HG02763 (cell line): Measurements from ENCODE around the gene AGO4.
"Not testable (repeated sequence)": the region's sequence is repeated elsewhere in the genome, so short reads cannot be mapped to it uniquely, and the experiment has no call there.

Experiments used
- ATAC-seq: cut with Tn5 transposase; IDR thresholded peaks from one replicate; pipeline ENCODE4 v1.9.1; 2021; ENCODE audit warnings: mild to moderate bottlenecking, moderate library complexity; ENCODE audit not compliant: unreplicated experiment

Gene AGO4

DNA sequence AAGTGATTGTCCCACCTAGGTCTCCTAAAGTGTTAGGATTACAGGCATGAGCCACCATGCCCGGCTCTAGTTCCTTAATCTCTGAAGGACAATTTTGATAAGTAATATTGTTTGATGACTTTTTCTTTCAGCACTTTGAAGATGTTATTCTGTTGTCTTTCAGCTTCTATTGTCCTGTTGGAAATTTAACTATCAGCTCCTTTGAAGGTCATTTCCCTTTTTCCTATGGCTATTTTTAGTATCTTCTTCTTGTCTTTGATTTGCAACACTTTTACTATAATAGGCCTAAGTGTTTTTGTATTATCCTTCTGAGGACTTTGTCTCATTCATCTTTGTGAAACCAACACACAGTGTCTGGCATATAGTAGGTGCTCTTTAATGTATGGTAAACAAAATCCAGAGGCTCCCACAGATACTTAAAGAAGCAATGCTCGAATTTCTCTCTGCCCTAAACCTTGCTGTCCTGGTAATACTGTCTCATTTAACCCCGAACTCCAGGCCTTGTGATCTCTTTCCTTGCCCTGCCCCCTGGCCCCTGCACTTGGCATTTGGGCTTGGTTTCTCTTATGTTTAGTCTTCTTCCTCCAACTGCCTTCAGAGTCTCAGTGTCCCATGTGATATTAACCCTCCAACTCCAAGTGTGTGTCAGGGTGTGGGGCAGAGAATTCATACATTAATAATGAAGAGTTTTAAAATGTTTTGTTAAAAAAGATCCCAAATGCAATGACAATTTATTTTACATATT is 56.2 kb downstream of the AGO4 start:
- ATAC-seq: no peak

DNA sequence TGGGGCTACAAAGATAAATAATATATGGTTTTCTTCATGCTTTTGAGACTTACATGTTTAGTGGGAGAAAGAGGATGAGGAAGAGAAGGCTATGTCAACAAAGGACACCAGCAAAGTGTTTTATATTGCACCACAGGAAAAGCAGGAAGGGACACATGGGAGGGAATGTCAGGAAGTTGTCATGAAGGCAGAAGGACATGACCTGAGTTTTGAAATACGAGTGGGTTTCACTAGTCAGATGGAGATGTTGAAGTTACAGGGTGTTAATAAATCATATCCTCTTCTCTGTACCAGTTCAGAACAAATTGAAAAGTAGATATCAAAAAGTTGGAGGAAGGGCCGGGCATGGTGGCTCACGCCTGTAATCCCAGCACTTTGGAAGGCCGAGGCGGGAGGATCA is 57.0 kb downstream of the AGO4 start:
- no peak for ATAC-seq

DNA sequence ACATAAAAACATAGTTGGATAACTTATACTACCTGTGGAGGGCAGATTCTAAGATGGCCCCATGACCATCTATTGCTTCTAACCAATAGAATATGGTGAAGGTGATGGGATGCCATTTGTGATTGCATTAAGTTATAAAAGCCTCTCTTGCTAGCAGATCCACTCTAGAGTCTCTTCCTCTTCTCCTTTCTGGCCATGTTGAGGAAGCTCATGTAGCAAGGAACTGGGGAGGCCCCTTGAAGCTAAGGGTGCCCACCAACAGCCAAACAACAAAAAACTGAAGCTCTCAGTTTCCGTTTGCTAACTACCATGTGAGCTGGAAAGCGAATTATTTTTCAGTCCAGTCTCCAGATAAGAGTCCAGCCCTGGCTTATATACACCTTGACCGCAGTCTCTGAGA is 59.2 kb downstream of the AGO4 start:
- no peak for ATAC-seq

DNA sequence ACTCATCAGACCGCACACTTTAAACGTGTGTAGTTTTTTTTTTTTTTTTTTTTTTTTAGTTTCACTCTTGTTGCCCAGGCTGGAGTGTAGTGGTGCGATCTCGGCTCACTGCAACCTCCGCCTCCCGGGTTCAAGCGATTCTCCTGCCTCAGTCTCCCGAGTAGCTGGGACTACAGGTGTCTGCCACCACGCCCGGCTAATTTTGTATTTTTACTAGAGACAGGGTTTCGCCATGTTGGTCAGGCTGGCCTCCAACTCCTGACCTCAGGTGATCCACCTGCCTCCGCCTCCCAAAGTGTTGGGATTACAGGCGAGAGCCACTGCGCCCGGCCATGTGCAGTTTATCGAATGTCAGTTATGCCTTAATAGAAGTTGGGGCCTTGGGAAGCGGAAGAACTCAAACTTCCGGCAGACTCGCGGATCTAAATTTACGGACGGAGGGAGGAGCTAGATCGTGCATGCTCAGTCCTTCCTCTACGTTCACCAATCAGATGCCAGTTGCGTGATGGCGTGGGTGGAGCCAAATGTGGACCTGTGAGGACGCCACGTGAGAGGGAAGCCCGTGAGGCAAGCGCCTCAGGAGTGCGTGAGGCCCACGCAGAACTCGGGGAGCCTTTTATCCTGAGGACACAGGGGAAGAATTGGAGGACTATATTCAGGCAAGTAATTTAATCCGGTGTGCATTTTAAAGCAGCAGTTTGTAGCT is 61.6 kb downstream of the AGO4 start:
- ATAC-seq: not testable (repeated sequence)

DNA sequence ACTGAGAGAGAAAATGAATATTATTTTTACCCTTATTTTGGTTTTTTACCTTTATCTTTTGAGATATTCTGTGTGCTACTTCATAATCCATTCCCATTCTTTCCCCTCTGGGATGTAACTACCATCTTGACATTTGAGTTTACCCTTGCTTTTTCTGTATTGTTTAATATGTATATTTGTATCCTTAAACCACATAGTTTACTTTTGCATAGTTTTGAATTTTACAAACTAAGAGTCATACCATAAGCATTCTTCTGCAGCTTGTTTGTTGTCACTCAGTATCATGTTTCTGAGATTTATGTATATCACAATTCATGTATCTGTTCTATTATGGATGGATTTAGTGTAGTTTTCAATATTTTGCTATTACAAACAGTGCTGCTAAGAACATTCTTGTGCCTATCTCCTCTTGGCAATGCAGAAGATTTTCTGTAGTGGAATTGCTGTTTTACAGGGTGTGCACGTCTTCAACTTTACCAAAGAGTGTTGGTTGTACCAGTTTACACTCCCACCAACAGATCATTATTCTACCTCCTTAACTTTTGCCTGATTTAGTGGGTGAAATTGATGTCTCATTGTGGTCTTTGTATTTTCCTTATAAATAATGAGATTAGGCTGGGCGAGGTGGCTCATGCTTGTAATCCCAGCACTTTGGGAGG is 63.0 kb downstream of the AGO4 start:
- no peak for ATAC-seq

DNA sequence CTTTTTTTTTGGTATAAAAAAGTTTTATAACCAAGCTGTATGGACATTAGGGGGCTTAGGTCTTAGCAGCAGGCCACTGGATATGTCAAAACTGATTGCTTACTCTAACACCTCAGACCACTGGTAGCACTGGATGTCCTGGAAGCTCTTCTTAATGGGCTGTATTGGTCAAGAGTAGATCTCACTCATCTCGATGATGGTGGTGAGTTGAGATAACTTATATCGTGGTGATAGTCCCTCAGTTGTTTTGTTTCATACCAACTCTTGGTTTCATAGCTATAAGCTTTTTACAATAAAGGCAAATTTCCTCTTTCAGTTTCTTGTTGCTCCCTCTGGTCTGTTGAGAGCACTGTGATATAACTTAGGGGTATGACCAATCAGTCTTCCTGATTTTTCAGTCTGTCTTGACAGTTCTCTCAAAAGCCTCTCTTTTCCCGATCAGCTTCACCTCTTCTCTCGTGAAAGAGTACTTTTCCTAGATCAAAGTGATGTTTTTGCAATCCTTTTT is 65.5 kb downstream of the AGO4 start:
- ATAC-seq: no peak

DNA sequence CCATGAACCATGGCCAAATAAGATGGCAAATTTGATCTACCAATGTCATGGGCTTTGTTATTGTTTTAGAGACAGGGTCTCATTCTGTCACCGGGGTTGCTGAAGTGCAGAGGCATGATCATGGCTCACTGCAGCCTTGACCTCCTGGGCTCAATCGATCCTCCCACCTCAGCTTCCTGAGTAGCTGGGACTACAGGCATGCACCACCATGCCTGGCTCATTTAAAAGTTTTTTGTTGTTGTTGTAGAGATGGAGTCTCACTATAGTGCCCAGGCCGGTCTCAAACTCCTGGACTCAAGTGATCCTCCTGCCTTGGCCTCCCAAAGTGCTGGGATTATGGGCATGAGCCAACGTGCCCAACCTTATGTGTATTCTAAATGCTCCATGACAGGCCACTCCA is 66.3 kb downstream of the AGO4 start:
- ATAC-seq: not testable (repeated sequence)

DNA sequence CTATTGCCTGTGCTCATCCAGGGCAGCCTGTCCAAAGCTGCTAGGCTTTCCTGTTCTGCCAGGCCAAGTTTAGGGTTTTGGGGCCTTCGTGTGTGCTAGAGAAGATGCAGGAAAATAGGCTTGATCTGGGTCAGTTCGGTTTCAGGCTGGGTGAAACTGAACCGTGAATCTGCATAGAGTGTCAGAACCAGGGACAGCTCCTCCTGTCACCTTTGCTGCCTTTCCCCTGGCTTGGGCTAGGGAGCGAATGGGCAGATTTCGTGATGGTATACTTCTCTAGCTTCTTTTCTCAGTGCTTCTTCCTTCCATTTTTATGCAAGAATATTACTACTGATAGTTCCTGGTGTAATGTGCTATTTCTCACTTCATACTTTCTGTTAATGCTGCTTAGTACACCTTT is 69.2 kb downstream of the AGO4 start:
- no peak for ATAC-seq

DNA sequence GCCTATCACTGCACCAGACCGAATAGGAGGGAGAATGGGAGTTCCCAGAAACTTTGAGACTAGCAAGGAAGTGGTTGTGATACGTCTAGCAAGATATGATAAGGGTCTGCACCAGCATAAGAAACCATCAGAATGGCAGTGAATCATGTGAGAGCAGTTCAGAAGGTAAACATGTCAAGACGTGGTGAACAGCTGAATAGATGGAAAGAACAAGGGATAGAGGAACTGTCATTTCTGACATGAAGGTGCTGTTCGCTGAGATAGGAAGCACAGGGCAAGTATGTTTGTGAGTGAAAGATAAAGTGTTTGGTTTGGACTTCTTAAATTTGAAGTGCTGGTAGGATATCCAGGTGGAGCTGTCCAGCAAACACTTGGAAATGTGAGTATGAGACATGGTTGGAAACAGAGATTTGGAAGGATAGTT is 74.0 kb downstream of the AGO4 start:
- no peak for ATAC-seq

DNA sequence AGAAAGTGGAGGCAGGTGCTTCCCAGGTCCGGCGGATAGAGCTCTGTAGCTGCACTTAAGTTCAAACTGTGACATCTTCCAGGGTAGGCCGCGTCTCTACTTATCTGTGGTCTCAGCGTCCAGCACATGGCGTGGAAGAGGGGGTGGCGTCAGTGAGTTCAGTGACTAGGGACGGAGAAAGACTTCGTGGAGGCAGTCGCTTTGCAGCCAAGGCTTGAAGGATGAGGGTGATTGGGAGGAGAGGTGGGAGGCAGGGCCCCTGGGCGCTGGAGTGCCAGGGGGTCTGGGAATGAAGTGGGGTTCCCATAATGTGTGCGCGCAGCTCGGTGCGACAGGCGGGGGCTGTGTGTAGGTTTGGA is 74.7 kb downstream of the AGO4 start:
- no peak for ATAC-seq

DNA sequence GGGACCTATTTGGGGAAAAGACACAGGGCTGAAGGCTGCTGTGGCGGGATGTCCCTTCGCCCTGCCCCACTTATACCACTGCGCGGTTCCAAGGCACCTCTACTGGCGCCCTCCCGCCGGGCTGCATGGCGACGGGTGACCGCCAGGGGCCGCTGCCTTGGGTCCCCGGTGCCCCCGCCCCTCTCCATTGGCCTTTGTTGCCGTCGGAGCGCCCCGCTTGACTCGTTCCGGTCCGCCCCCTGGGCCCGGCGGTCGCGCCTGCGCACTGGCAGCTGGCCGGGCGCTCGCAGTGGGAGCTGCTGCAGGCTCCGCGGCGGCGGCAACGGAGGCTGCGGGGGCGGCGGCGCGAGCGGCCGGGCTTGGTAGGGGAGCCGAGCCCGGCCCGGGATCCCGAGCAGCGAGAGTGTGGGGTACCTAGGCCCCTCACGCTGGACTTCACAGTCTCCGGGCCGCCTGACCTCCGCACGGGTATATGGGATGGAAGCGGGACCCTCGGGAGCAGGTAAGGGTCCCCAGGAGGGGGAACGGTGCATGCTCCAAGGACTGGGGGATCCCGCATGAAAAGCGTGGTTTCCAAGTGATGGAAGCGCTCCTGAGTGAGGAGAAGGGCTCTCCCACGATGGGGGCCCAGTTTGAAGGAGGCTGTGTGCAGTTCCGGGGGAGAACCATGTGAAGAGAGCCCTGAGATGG is 75.3 kb downstream of the AGO4 start, which contains the start of gene AGO1:
TSS of gene AGO1 (plus strand) at position 265 of the 690 bp plus-strand sequence. CDS start at position 478, 213 bp downstream.
- peak; percentile 89 for ATAC-seq

DNA sequence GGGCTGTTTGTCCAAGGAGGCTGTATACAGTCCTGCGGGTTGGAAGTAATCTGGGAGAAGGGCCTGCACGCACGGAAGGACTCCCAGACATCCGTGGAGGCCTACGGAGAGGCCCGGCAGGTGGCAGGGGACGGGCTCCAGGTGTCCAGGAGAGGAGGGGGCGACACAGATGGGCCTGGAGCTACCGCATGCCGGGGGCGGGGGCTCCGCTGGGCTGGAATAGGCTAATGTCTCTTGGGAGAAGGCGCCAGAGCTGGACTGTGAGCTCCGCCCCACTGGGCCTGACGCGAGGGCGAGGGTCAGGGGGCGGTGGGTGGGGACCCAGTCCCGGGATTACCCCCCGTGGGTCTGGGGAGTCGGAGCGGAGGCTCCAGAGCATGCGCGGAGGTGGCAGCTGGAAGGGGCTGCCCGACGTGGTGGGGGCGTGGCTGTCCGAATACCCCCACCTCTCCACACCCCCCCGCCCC is 75.9 kb downstream of the AGO4 start:
- ATAC-seq: peak; percentile 17

DNA sequence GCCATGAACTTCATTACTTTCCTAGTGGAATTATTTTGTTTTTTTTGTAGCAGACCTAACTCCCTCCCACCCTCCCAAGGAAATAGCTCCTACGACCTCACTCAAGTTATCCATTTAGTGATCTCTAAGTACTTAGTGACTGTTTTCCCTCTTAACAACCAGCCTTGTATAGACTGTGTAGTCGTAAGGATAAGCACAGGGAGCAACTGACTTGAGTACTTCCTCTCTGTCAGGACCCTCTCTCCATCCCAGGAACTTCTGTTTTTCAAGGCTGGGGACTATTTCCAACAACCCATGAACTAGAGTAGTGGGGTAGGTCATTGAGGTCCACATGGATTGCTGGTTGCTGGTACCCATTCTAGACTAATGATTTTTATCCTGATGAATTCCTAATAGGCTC is 77.1 kb downstream of the AGO4 start:
- ATAC-seq: no peak

DNA sequence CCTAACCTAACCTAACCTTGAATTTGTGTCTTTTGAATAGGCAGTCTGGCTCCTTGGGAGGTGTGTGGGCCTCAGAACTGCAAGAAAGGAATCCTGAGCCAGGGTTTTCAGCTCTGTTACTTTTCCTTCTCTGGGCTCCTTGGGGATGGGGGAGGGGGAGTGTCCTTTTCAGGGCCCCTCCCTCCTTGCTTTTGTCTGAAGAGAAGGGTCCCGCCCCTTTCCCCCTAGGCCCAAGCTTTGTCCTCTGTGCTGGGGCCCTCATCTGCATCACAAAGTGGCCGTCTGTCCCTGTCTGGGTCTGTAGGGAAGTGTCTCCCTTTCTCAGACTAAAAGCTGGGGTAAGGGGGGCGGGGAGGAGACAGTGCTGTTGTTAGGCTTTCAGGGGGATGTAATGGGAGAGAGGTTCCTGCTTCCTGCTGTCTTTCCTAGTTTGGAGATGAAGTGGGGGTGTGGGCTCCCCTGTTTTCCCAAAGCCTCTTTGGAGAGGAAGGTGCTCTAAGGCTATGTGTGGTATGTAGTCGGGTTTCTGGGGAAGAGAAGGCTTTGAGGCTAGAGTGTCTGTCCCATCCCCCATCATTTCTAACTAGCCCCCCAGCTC is 78.2 kb downstream of the AGO4 start:
- no peak for ATAC-seq

DNA sequence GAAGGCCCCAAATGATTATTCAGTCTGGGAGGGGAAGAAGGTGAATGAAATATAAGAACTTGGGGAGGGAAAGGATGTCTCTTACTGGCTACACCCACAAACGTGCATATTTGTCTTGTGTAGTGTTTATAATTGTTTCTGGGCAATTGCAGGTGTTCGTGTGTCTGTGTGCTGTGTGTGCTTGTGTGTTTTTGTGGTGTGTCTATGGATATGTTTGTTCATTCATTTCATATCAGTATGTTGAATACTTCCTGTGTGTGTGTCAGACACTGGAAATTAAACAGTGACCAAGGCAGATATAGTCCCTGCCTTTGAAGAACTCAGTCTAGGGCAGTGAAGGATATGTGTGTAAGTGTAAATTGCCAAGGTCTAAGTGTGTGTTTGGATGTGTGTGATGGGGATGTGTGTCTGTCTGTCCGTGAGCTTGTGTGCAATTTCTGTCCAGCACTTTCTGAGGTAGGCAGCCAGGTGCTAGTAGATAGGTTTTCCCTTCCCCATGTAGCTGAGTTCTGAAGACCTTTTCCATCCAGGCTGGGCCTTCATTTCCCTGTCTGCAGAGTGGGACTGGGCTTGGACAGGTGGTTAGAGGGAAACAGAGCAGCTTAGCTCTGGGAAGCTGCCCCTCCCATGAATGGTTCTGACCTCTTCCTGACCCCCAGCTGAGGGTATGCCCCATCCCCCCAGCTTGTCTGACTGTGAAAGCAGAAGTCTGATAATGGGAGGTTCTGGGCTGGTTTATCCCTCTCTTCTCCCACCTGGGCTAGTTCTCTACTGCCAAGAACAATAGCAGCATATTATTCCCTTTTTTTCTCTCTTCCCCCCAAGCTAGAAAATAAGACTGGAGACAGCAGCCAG is 79.0 kb downstream of the AGO4 start:
- no peak for ATAC-seq

DNA sequence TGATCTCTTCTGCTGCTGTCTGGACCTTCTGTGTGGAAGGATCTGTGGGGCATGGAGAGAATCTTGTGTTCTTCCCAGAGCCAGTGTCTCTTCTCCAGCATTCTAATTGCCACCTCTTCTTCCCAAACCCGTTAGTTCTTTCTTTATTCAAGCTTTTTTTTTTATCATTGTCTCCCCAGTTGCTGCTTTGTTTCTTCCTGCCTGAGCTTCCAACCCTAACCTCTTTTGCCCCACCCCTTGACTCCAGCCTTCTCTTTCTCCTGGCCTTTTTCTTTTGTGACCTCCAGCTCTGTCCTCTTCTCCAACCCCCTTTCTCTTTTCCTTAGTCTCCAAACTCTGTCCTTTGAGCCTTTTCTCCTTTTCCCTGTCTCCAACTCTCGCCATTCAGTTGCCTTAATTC is 79.7 kb downstream of the AGO4 start:
- ATAC-seq: no peak

DNA sequence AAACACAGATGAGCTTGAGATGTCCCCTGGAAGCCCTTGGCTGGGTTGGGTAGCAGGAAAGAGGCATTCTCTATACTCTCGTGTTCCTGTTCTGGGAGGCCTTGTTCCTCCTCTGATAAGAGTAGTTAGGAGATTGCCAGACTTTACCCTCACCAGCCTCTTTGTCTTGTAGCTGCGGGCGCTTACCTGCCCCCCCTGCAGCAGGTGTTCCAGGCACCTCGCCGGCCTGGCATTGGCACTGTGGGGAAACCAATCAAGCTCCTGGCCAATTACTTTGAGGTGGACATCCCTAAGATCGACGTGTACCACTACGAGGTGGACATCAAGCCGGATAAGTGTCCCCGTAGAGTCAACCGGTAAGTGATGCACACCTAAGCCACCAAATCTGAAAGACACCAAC is 80.4 kb downstream of the AGO4 start:
- no peak for ATAC-seq

DNA sequence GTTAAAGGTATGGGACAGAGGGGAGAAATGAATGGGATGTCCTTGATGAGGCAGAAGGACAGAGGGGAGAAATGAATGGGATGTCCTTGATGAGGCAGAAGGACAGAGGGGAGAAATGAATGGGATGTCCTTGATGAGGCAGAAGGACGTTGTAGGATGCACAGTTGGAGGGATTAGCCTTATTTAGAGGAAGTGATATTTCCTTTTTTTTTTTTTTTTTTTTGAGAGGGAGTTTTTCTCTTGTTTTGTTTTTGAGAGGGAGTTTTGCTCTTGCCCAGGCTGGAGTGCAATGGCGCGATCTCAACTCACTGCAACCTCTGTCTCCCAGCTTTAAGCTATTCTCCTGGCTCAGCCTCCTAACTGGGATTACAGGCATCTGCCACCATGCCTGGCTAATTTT is 81.2 kb downstream of the AGO4 start:
- not testable (repeated sequence) for ATAC-seq

DNA sequence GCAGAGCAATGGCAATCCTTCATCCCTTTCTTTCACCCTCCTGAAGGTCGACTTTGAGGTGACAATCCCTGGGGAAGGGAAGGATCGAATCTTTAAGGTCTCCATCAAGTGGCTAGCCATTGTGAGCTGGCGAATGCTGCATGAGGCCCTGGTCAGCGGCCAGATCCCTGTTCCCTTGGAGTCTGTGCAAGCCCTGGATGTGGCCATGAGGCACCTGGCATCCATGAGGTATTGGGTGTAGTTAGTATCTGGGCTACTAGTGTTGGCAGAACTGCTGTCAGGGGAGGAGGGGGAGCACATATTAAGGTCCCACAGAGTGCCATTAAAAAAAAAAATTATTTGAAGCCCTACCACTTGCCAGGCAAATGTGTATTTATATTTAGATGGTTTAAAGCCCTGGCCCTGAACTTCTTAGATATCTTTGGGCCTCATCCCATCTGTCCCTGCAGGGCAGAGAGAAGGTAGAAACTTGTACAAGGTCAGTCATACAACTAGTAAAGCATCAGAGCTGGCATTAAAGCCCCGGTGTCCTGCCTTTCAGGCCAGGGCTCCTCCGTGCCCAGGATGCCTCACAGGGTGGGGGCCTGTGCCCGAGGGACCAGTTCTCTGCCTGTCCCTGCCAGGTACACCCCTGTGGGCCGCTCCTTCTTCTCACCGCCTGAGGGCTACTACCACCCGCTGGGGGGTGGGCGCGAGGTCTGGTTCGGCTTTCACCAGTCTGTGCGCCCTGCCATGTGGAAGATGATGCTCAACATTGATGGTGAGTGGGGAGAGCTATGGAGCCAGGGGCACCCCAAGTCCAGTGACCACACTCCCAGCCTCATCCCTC is 85.4 kb downstream of the AGO4 start:
- no peak for ATAC-seq
